SK-N-MC (cell line): ENCODE measurements around the gene MT1H.
"Not testable (repeated sequence)": the region's sequence is repeated elsewhere in the genome, so short reads cannot be mapped to it uniquely, and the experiment has no call there.

ENCODE experiments used
- EZH2 ChIP-seq: fragments of 200-600 bp; sonication (generic); IDR thresholded peaks from one replicate; pipeline ENCODE4 v1.6.1; 2017; ENCODE audit warnings: antibody characterized with exemption
- FOXP2 ChIP-seq: optimal IDR thresholded peaks from 2 replicates; pipeline ENCODE3; 2011; ENCODE audit warnings: mild to moderate bottlenecking, moderate library complexity; ENCODE audit not compliant: insufficient read depth; ENCODE audit errors: extremely low read length, control extremely low read depth
- POLR2AphosphoS5 ChIP-seq: IDR thresholded peaks from 2 replicates; pipeline ENCODE4 v1.6.1; 2012; ENCODE audit warnings: mild to moderate bottlenecking, low read depth, low read length, borderline replicate concordance

DNA sequence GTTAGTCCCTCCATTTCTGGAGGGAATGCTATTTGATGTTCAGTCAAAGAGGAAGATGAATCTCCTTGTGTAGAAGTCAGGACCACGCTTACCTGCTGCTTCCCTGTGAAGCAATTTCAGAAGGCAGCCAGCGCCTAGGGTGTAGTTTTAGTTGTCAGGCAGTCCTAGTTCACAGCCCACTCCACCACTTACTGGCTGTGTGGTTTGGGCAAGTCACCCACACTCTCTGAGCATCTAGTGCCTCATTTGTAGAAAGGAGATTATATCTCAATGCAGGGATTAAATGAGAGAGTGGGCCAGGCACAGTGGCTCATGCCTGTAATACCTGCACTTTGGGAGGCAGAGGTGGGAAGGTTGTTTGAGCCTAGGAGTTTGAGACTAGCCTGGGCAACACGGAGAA, 2.6 kb downstream of the MT1H start:
- not testable (repeated sequence) for TF ChIP-seq EZH2, POLR2AphosphoS5, FOXP2
